Small intestine (tissue), 7 donors: Measurements from ENCODE around the gene MLIP. TPM values are rescaled to one million over a fixed set of nuclear protein-coding genes. Genes with fewer than 3 reads are reported as not detected.
"Not testable (repeated sequence)": the region's sequence is repeated elsewhere in the genome, so short reads cannot be mapped to it uniquely, and the experiment has no call there.

Experiments
- DNase-seq, 2 donors: peaks; one replicate each; pipeline versions ENCODE4 v3.0.0 to v3.0.0-alpha.2; 2013
- FAIRE-seq: peaks from 2 replicates; lab custom pipeline; 2012; peaks lifted over from hg19 to GRCh38; lab: Jason Lieb, UNC
- H3K27ac ChIP-seq, 3 donors: one replicate each; pipeline ENCODE4 v1.5.1; 2013; ENCODE audit warnings: low read length in 2 of 3, mild to moderate bottlenecking in 2 of 3, control low read depth in 1 of 3, inconsistent platforms in 1 of 3, low read depth in 1 of 3, moderate library complexity in 1 of 3
- H3K27me3 ChIP-seq, 3 donors: one replicate each; pipeline ENCODE4 v1.6.1; 2013; ENCODE audit warnings: low read length in 3 of 3, inconsistent platforms in 1 of 3; ENCODE audit not compliant: control insufficient read depth in 3 of 3, insufficient read depth in 3 of 3
- H3K36me3 ChIP-seq, 3 donors: one replicate each; pipeline ENCODE4 v1.6.1; 2013; ENCODE audit warnings: low read length in 3 of 3, inconsistent platforms in 1 of 3, low read depth in 1 of 3, mild to moderate bottlenecking in 1 of 3, moderate library complexity in 1 of 3; ENCODE audit not compliant: control insufficient read depth in 3 of 3, insufficient read depth in 2 of 3
- H3K4me1 ChIP-seq, 3 donors: one replicate each; pipeline ENCODE4 v1.6.1; 2013; ENCODE audit warnings: low read length in 2 of 3, inconsistent platforms in 1 of 3, low read depth in 1 of 3, mild to moderate bottlenecking in 1 of 3, moderate library complexity in 1 of 3; ENCODE audit not compliant: control insufficient read depth in 3 of 3, insufficient read depth in 2 of 3
- H3K4me3 ChIP-seq, 3 donors: one replicate each; pipeline ENCODE4 v1.5.1; 2013; ENCODE audit warnings: low read length in 3 of 3, control low read depth in 1 of 3, inconsistent platforms in 1 of 3, low read depth in 1 of 3, mild to moderate bottlenecking in 1 of 3, moderate library complexity in 1 of 3
- H3K9me3 ChIP-seq, 2 donors: one replicate each; pipeline ENCODE4 v1.6.1; 2013; ENCODE audit warnings: low read depth in 1 of 2, low read length in 1 of 2; ENCODE audit not compliant: control insufficient read depth in 2 of 2, insufficient read depth in 1 of 2
- WGBS, 3 donors: extraction: QIAGEN DNeasy Blood & Tissue Kit; methylation state at CpG; one replicate each; pipeline ENCODE4 v1.1.7; 2013; 5-methylcytosine and 5-hydroxymethylcytosine counted together
- polyA plus RNA-seq, 4 donors: library from polyadenylated mRNA; stranded (reverse) in 3 of 4; unstranded in 1 of 4; fragments of 200-250 nt in 3 of 4; fragments of 120-200 nt in 1 of 4; gene quantifications; one replicate each; pipeline versions ENCODE4 v1.2.1 to v1.2.3, GENCODE V29; 2013
- donor health status: healthy with polysubstance abuse.
- donor health status: control.
- donor health status: control.
- donor health status: Bipolar disorder and iron deficiency.
- donor health status: healthy.

Gene MLIP
- polyA plus RNA-seq, 4 donors: 0.44 to 5.1 (median 2.2) TPM

GRCh38 chr6:54245265-54245664 is 134.0 kb downstream of the MLIP start:
- DNase-seq: no peak
- WGBS, 3 donors: 82 to 87% (median 84%) methylated on average over 2 of the region's 2 CpGs
- Histone ChIP-seq H3K9me3 (no peaks in the 10 kb centered on the region), H3K27me3 (no peaks in the 10 kb centered on the region), H3K4me3 (no peak overlapping the region), H3K36me3 (no peaks in the 10 kb centered on the region), H3K4me1 (no peaks in the 10 kb centered on the region), H3K27ac (no peak overlapping the region)
- FAIRE-seq: no peak

GRCh38 chr6:54248319-54248718 is 137.1 kb downstream of the MLIP start:
- FAIRE-seq: no peak

DNA sequence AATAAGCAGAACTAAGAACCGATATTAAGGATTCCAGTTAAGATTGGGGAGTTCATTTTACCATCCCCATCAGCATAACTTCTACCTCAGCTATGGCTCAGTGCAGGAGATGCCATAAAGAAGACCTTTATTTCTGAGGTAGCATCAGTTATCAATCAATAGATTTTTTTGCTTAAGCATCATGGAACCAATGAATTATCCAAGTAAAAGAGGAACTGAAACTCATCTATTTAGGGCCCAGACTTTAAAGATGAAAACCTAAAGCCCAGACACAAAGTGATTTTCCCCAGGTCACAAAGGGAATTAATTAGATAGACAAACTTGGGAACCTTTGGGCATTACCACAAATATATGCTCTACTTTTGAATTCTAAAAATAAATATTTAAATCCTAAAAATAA is 137.8 kb downstream of the MLIP start:
- H3K27ac ChIP-seq: no peak overlapping the region
- 90 to 98% (median 91%) methylated on average over 1 of the region's 1 CpG for WGBS, 3 donors
- no peaks in the 10 kb centered on the region for H3K27me3 ChIP-seq
- DNase-seq (no peak), FAIRE-seq (no peak)
- no peaks in the 10 kb centered on the region for H3K4me1 ChIP-seq
- no peaks in the 10 kb centered on the region for H3K36me3 ChIP-seq
- H3K4me3 ChIP-seq: no peak overlapping the region
- no peaks in the 10 kb centered on the region for H3K9me3 ChIP-seq

More at GRCh38 chr6:54248319-54248718, 137.1 kb downstream of the MLIP start:
- no peak overlapping the region for H3K4me3 ChIP-seq
- H3K9me3 ChIP-seq: no peaks in the 10 kb centered on the region
- H3K27ac ChIP-seq: no peak overlapping the region
- H3K27me3 ChIP-seq: no peaks in the 10 kb centered on the region
- H3K4me1 ChIP-seq: no peaks in the 10 kb centered on the region
- H3K36me3 ChIP-seq: no peaks in the 10 kb centered on the region
- no peak for DNase-seq

GRCh38 chr6:54249812-54250211 is 138.6 kb downstream of the MLIP start:
- not testable (repeated sequence) for H3K9me3 ChIP-seq, FAIRE-seq, H3K36me3 ChIP-seq, H3K4me1 ChIP-seq, DNase-seq, H3K27ac ChIP-seq, H3K27me3 ChIP-seq, H3K4me3 ChIP-seq
- 85 to 95% (median 86%) methylated on average over 2 of the region's 2 CpGs for WGBS, 3 donors

DNA sequence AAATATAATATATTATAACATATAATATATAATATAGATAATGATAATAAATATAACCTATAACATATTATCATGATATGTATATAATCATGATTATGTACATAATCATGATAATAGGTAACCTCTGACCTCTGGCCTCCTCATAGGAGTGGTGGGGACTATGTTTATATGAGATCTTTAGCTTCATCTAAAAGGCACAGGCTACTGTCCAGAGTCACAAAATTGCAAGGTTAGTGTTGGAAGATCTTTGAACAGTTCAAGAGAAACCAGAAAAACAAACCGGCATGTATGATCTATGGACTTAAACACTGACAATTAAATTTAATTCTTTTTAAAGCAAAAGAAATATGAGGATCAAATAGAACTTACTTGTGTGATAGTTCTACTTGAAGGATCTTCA is 141.3 kb downstream of the MLIP start:
- FAIRE-seq: no peak
- DNase-seq: no peak
- Histone ChIP-seq H3K36me3 (no peaks in the 10 kb centered on the region), H3K9me3 (no peaks in the 10 kb centered on the region), H3K4me1 (no peaks in the 10 kb centered on the region), H3K27me3 (no peaks in the 10 kb centered on the region), H3K27ac (no peak overlapping the region), H3K4me3 (no peak overlapping the region)
- WGBS, 3 donors: 81 to 93% (median 81%) methylated on average over 1 of the region's 1 CpG

DNA sequence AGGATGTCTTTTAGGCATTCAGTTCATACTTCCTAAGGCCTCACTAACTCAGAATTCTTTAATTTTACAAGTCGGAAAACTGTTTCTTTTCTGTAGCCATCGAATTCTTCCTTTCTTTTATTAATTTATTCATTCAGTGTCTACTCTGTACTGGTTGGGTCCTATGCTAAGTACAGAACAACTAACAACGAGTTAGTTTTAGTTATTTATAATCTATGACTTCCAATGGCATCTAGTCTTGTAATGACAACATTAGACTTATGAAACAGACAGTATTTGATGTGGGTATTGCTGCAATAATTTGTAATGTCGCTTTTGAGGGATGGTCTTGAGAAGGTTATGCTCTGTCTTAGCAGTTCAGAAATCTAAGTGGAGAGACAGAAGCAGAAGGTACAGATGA is 141.7 kb downstream of the MLIP start:
- DNase-seq: no peak
- no peaks in the 10 kb centered on the region for H3K27me3 ChIP-seq
- H3K4me1 ChIP-seq: no peaks in the 10 kb centered on the region
- H3K9me3 ChIP-seq: no peaks in the 10 kb centered on the region
- WGBS, 3 donors: 84 to 93% (median 90%) methylated on average over 4 of the region's 4 CpGs
- H3K36me3 ChIP-seq: no peaks in the 10 kb centered on the region
- no peak overlapping the region for H3K27ac ChIP-seq
- H3K4me3 ChIP-seq: no peak overlapping the region
- FAIRE-seq: no peak

GRCh38 chr6:54254886-54255285 is 143.6 kb downstream of the MLIP start:
- 57 to 91% (median 77%) methylated on average over 2 of the region's 2 CpGs for WGBS, 3 donors
- Histone ChIP-seq H3K27me3 (no peaks in the 10 kb centered on the region), H3K36me3 (no peaks in the 10 kb centered on the region), H3K4me3 (no peak overlapping the region), H3K4me1 (no peaks in the 10 kb centered on the region), H3K9me3 (no peaks in the 10 kb centered on the region), H3K27ac (no peak overlapping the region)
- DNase-seq: no peak
- FAIRE-seq: no peak

- H3K27me3 ChIP-seq: no peaks in the 10 kb centered on the region
- H3K9me3 ChIP-seq: no peaks in the 10 kb centered on the region
- no peak overlapping the region for H3K4me3 ChIP-seq
- DNase-seq (no peak), FAIRE-seq (no peak)
- no peak overlapping the region for H3K27ac ChIP-seq
- peaks cover 0 to 3% (median 0%) of the 10 kb centered on the region in 3 donors for H3K4me1 ChIP-seq
- no peaks in the 10 kb centered on the region for H3K36me3 ChIP-seq
Observed at GRCh38 chr6:54255886-54256285, 144.6 kb downstream of the MLIP start.

- FAIRE-seq (no peak), DNase-seq (no peak)
- no peak overlapping the region for H3K4me3 ChIP-seq
- H3K4me1 ChIP-seq: peaks cover 0 to 14% (median 0%) of the 10 kb centered on the region in 3 donors
- H3K9me3 ChIP-seq: no peaks in the 10 kb centered on the region
- H3K27me3 ChIP-seq: no peaks in the 10 kb centered on the region
- no peak overlapping the region for H3K27ac ChIP-seq
- H3K36me3 ChIP-seq: no peaks in the 10 kb centered on the region
Observed at GRCh38 chr6:54260025-54260424, 148.8 kb downstream of the MLIP start.
